Gastrocnemius medialis (tissue), 4 donors: ENCODE data around the gene SEMA3C. TPM values are rescaled to one million over a fixed set of nuclear protein-coding genes. Genes with fewer than 3 reads are reported as not detected.

Experiments used
- ATAC-seq, 2 donors: fragments of 150-250 bp; one replicate each; pipeline ENCODE4 v1.9.1; 2016
- DNase-seq, 2 donors: peaks; one replicate each; pipeline ENCODE4 v3.0.0-alpha.2; 2019
- H3K27ac ChIP-seq, 4 donors: fragments of 200-600 bp; sonication (generic); 1 replicate in 1 of 4; 2 replicates in 3 of 4; pipeline ENCODE4 v1.5.1; 2016 to 2018; ENCODE audit warnings: mild to moderate bottlenecking in 2 of 4, moderate library complexity in 1 of 4
- H3K27me3 ChIP-seq, 3 donors: fragments of 200-600 bp; sonication (generic) in 2 of 3; 1 replicate in 1 of 3; 2 replicates in 2 of 3; pipeline versions ENCODE4 v1.5.1 to v1.6.0; 2016 to 2019; ENCODE audit warnings: mild to moderate bottlenecking in 1 of 3, moderate library complexity in 1 of 3
- H3K36me3 ChIP-seq, 2 donors: fragments of 200-600 bp; sonication (generic) in 1 of 2; one replicate each; pipeline ENCODE4 v1.5.1; 2017 to 2018
- H3K4me1 ChIP-seq, 2 donors: fragments of 200-600 bp; sonication (generic) in 1 of 2; one replicate each; pipeline ENCODE4 v1.5.1; 2016 to 2017; ENCODE audit warnings: mild to moderate bottlenecking in 2 of 2
- H3K4me3 ChIP-seq, 4 donors: fragments of 200-600 bp; sonication (generic) in 3 of 4; 1 replicate in 1 of 4; 2 replicates in 3 of 4; pipeline ENCODE4 v1.5.1; 2016 to 2019; ENCODE audit warnings: mild to moderate bottlenecking in 2 of 4
- H3K9me3 ChIP-seq, 3 donors: fragments of 200-600 bp; sonication (generic) in 2 of 3; 1 replicate in 1 of 3; 2 replicates in 2 of 3; pipeline ENCODE4 v1.5.1; 2016 to 2019
- POLR2A ChIP-seq, 2 donors: fragments of 450-650 bp; IDR thresholded peaks; one replicate each; pipeline ENCODE4 v1.6.1; 2017; ENCODE audit warnings: antibody characterized with exemption in 2 of 2, mild to moderate bottlenecking in 2 of 2, moderate library complexity in 2 of 2
- in situ Hi-C, 4 donors: fragments of 200-750 bp; cut with MboI; loops; one replicate each; pipeline versions ENCODE4 v1.15.0 to v1.8.0; 2017; ENCODE audit warnings: low sequenced_read_pairs in 4 of 4
- intact Hi-C: fragments of 100-400 bp; cut with DNase I; formaldehyde crosslinking; loops from one replicate; pipeline ENCODE4 v1.15.1; 2023; ENCODE audit warnings: low total_unique reads
- total RNA-seq, 4 donors: library from RNA; depleted of rRNA; stranded (reverse); fragments of >200 nt; gene quantifications; one replicate each; pipeline versions ENCODE4 v1.1.0 to v1.2.3, GENCODE V29; 2016
- TF ChIP-seq, protein P1 (sequence below), 5 experiments: fragments of 450-650 bp in 3 of 5; fragments of 200-600 bp in 2 of 5; sonication (generic) in 2 of 5; IDR thresholded peaks in 4 of 5; conservative IDR thresholded peaks in 1 of 5; 1 replicate in 4 of 5; 2 replicates in 1 of 5; pipeline ENCODE4 v1.5.1; 2016 to 2019; ENCODE audit warnings: antibody characterized with exemption in 5 of 5, mild to moderate bottlenecking in 3 of 5, moderate library complexity in 3 of 5

Gene SEMA3C
- total RNA-seq, 4 donors from 2014 or later: 5.4 to 58.5 (median 30.3) TPM

GRCh38 chr7:80824253-80824652 lies 94.6 kb downstream of the SEMA3C start:
- Histone ChIP-seq H3K27ac (no peak overlapping the region), H3K27me3 (no peaks in the 10 kb centered on the region), H3K36me3 (no peaks in the 10 kb centered on the region), H3K9me3 (no peaks in the 10 kb centered on the region), H3K4me3 (no peak overlapping the region), H3K4me1 (peaks cover 15 to 21% of the 10 kb centered on the region in 2 donors)
- intact Hi-C loops (no loop called here), in situ Hi-C loops (no loop called here)
- no peak for DNase-seq
- ATAC-seq: no peak
- no peak for TF ChIP-seq POLR2A (IDR thresholded peaks at IDR 0.05)
- TF ChIP-seq, protein P1, sequence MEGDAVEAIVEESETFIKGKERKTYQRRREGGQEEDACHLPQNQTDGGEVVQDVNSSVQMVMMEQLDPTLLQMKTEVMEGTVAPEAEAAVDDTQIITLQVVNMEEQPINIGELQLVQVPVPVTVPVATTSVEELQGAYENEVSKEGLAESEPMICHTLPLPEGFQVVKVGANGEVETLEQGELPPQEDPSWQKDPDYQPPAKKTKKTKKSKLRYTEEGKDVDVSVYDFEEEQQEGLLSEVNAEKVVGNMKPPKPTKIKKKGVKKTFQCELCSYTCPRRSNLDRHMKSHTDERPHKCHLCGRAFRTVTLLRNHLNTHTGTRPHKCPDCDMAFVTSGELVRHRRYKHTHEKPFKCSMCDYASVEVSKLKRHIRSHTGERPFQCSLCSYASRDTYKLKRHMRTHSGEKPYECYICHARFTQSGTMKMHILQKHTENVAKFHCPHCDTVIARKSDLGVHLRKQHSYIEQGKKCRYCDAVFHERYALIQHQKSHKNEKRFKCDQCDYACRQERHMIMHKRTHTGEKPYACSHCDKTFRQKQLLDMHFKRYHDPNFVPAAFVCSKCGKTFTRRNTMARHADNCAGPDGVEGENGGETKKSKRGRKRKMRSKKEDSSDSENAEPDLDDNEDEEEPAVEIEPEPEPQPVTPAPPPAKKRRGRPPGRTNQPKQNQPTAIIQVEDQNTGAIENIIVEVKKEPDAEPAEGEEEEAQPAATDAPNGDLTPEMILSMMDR (IDR thresholded peaks at IDR 0.05 in 4 of 5, conservative IDR thresholded peaks at IDR 0.05 in 1 of 5): no peak

DNA sequence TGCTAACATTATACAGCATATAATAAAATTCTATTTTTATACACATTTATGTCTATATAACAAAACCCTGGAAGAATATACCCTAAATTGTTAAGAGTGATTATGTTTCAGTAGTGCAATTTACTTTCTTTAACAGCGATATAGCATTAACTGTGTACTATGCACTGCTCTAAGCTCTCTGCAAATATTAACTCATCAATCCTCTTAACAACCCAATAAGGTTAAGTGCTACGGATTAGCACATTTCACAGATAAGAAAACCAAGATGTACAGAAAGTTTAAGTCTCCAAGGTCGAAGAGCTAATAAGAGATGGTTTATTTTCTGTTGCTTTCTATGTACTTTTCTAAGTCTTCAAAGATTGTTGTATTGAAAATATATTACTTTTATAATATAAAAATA lies 95.8 kb downstream of the SEMA3C start:
- Histone ChIP-seq H3K27me3 (no peaks in the 10 kb centered on the region), H3K4me3 (no peak overlapping the region), H3K27ac (no peak overlapping the region), H3K36me3 (no peaks in the 10 kb centered on the region), H3K4me1 (peaks cover 13 to 16% of the 10 kb centered on the region in 2 donors), H3K9me3 (no peaks in the 10 kb centered on the region)
- DNase-seq (no peak), ATAC-seq (no peak)
- intact Hi-C loops: no loop called here
- no peak for TF ChIP-seq POLR2A (IDR thresholded peaks at IDR 0.05)
- TF ChIP-seq, protein P1 (IDR thresholded peaks at IDR 0.05 in 4 of 5, conservative IDR thresholded peaks at IDR 0.05 in 1 of 5): no peak
- in situ Hi-C loops: no loop called here

- Histone ChIP-seq H3K36me3 (no peaks in the 10 kb centered on the region), H3K27me3 (no peaks in the 10 kb centered on the region), H3K4me3 (no peak overlapping the region), H3K27ac (no peak overlapping the region), H3K4me1 (peaks cover 2 to 6% of the 10 kb centered on the region in 2 donors), H3K9me3 (no peaks in the 10 kb centered on the region)
- no peak for TF ChIP-seq POLR2A (IDR thresholded peaks at IDR 0.05)
- TF ChIP-seq, protein P1 (IDR thresholded peaks at IDR 0.05 in 4 of 5, conservative IDR thresholded peaks at IDR 0.05 in 1 of 5): no peak
- ATAC-seq (no peak), DNase-seq (no peak)
- in situ Hi-C loops (no loop called here), intact Hi-C loops (no loop called here)
These were observed 97.0 kb downstream of the SEMA3C start for GRCh38 chr7:80821771-80822319.

DNA sequence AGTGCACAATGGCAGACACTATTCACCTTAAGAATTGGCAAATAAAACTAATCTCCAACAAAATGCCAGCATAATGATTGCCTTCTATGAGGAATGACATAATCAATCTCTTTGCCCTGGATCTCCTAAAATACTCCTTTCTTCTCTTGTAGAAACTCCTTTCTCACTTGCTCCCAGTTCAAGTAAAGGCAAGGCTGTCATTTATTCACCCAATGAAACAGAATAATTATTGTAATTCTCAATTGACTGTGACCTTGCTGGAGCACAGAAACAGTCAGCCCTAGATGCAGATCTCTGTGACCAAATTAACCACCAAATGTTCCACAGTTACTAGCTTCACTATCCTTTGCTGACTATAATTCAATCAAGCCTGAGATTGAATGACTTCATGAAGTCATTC lies 99.3 kb downstream of the SEMA3C start:
- TF ChIP-seq POLR2A (IDR thresholded peaks at IDR 0.05): no peak
- TF ChIP-seq, protein P1 (IDR thresholded peaks at IDR 0.05 in 4 of 5, conservative IDR thresholded peaks at IDR 0.05 in 1 of 5): no peak
- intact Hi-C loops: no loop called here
- ATAC-seq (no peak), DNase-seq (no peak)
- Histone ChIP-seq H3K4me1 (no peaks in the 10 kb centered on the region), H3K27ac (no peak overlapping the region), H3K27me3 (no peaks in the 10 kb centered on the region), H3K4me3 (no peak overlapping the region), H3K9me3 (no peaks in the 10 kb centered on the region), H3K36me3 (no peaks in the 10 kb centered on the region)
- in situ Hi-C loops: no loop called here

DNA sequence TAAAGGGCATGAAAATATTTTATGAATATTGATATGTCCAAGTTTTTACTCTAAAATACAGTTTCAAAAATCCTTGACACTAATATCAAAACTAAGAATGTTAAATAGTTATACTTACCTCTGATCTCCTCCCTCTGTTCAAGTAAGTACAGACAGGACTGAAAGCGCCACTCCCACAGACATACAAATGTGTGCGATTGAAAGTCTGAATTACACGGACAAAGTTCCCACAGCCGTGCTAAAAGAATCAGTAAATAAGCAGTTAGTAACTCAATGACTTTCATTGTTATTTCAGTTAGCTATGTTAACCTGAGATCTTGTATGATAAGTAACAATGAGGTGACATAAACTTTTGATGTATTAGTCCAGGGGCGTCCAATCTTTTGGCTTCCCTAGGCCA lies 100.7 kb downstream of the SEMA3C start:
- Histone ChIP-seq H3K27me3 (no peaks in the 10 kb centered on the region), H3K9me3 (no peaks in the 10 kb centered on the region), H3K36me3 (no peaks in the 10 kb centered on the region), H3K4me3 (no peak overlapping the region), H3K4me1 (no peaks in the 10 kb centered on the region), H3K27ac (no peak overlapping the region)
- DNase-seq (no peak), ATAC-seq (no peak)
- TF ChIP-seq, protein P1 (IDR thresholded peaks at IDR 0.05 in 4 of 5, conservative IDR thresholded peaks at IDR 0.05 in 1 of 5): no peak
- TF ChIP-seq POLR2A (IDR thresholded peaks at IDR 0.05): no peak
- intact Hi-C loops (no loop called here), in situ Hi-C loops (no loop called here)
